Measurements from ENCODE around the gene SDHAF1.

- TF ChIP-seq POLR2AphosphoS5 (IDR thresholded peaks at IDR 0.05) (no peak), CTCF (IDR thresholded peaks at IDR 0.05) (no peak), POLR2A (IDR thresholded peaks at IDR 0.05) (no peak), EP300 (IDR thresholded peaks at IDR 0.05) (no peak)
Observed at GRCh38 chr19:36043952-36044351, 49.0 kb downstream of the SDHAF1 start.

All from stomach (tissue), 4 donors.